Caco-2 (cell line): ENCODE data around the gene FAM120B. TPM values are rescaled to one million over a fixed set of nuclear protein-coding genes. Genes with fewer than 3 reads are reported as not detected.

Experiments
- BruUV-seq: library from RNA; stranded (reverse); fragments of 400-500 nt; replicated peaks from 2 replicates; lab custom pipeline; 2021; lab: Mats Ljungman, UMichigan
- CTCF ChIA-PET: fragments of 300-600 bp; sonication (Branson Sonifier 250); formaldehyde crosslinking; loops from one replicate; lab custom pipeline; 2022; ENCODE audit warnings: antibody characterized with exemption; lab: Charles Lee
- POLR2A ChIA-PET: fragments of 300-600 bp; sonication (Branson Sonifier 250); formaldehyde crosslinking; loops from one replicate; lab custom pipeline; 2022; ENCODE audit warnings: antibody characterized with exemption; lab: Charles Lee
- DNase-seq, 2 experiments: peaks; one replicate each; pipeline versions ENCODE4 v3.0.0 to v3.0.0-alpha.2; 2020 to 2022
- H3K27me3 ChIP-seq: replicated peaks from 2 replicates; pipeline ENCODE4 v1.6.0; 2011; ENCODE audit warnings: low read length; ENCODE audit not compliant: control insufficient read depth, insufficient read depth
- H3K36me3 ChIP-seq: 2 replicates; pipeline ENCODE4 v1.5.1; 2011; ENCODE audit warnings: low read length; ENCODE audit not compliant: control insufficient read depth, insufficient read depth
- H3K4me1 ChIP-seq: fragments of 250-450 bp; sonication (Bioruptor Pico); 2 replicates; pipeline ENCODE4 v1.5.1; 2020; ENCODE audit warnings: mild to moderate bottlenecking
- H3K4me3 ChIP-seq: 2 replicates; pipeline ENCODE4 v1.5.1; 2011; ENCODE audit warnings: low read depth, mild to moderate bottlenecking, control low read depth, low read length
- H3K9me3 ChIP-seq: fragments of 250-450 bp; sonication (Bioruptor Pico); 2 replicates; pipeline ENCODE4 v1.5.1; 2020; ENCODE audit warnings: mild to moderate bottlenecking, moderate library complexity
- H3K27ac Mint-ChIP-seq: one replicate; pipeline ENCODE4 v1.8.0; 2022; ENCODE audit warnings: mixed read lengths; ENCODE audit not compliant: unreplicated experiment
- H3K27me3 Mint-ChIP-seq: one replicate; pipeline ENCODE4 v1.8.0; 2022; ENCODE audit warnings: mixed read lengths; ENCODE audit not compliant: insufficient read depth, unreplicated experiment
- H3K36me3 Mint-ChIP-seq: one replicate; pipeline ENCODE4 v1.8.0; 2022; ENCODE audit warnings: mild to moderate bottlenecking, mixed read lengths; ENCODE audit not compliant: insufficient read depth, unreplicated experiment
- H3K4me1 Mint-ChIP-seq: one replicate; pipeline ENCODE4 v1.8.0; 2022; ENCODE audit warnings: low read depth, mixed read lengths; ENCODE audit not compliant: unreplicated experiment
- H3K4me3 Mint-ChIP-seq: one replicate; pipeline ENCODE4 v1.8.0; 2022; ENCODE audit warnings: mild to moderate bottlenecking, moderate library complexity, mixed read lengths; ENCODE audit not compliant: unreplicated experiment
- H3K9me3 Mint-ChIP-seq: one replicate; pipeline ENCODE4 v1.8.0; 2022; ENCODE audit warnings: mixed read lengths; ENCODE audit not compliant: unreplicated experiment
- intact Hi-C: fragments of 100-400 bp; cut with micrococcal nuclease; formaldehyde crosslinking; loops from one replicate; pipeline ENCODE4 v1.10.0; 2022; ENCODE audit not compliant: unreplicated experiment
- total RNA-seq: library from RNA; stranded (reverse); gene quantifications from 2 replicates; pipeline ENCODE4 v1.2.3, GENCODE V29; 2022
- TF ChIP-seq, protein P1 (sequence below), 2 experiments: fragments of 200-600 bp in 1 of 2; IDR thresholded peaks; 1 replicate in 1 of 2; 2 replicates in 1 of 2; pipeline versions ENCODE4 v1.5.1 to v1.8.0; 2011 to 2022; ENCODE audit warnings: antibody characterized with exemption in 1 of 2, control low read depth in 1 of 2, inconsistent platforms in 1 of 2, low read depth in 1 of 2, low read length in 1 of 2, mild to moderate bottlenecking in 1 of 2, moderate library complexity in 1 of 2; ENCODE audit not compliant: insufficient read depth in 1 of 2, severe bottlenecking in 1 of 2, unreplicated experiment in 1 of 2

FAM120B gene
- total RNA-seq, 1 experiment from 2014 or later = 21.0 TPM

DNA sequence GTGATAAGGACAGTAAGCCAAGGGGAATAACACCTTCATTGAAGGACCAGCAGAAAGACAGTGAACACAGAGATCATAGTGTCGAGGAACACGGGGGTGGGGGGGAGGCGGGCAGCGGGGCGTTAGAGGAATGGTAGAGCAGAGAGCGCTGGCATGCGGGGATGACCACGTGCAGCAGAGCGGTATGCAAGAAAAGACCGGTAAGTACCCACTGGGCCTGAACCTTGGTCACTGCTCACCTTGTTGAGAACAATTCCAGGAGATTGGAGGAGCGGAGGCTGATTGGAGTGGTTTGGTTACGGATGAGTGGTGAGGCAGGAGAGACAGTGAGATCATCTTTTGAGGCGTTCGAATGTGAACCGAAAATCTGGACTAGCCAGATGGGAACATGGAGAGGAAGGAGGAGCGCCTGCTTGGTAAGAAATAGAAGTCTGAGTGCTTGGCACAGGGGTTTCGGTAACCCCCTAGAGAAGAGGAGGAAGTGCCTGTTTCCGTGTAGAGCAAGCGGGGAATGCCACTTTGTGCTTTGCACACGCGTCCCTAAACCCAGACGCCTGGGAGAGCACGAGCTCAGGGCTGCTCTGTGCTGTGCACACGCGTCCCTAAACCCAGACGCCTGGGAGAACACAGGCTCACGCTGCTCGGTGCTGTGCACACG is 70.0 kb downstream of the FAM120B start:
- Histone ChIP-seq H3K27me3 (no peaks in the 10 kb centered on the region), H3K36me3 (no peaks in the 10 kb centered on the region), H3K9me3 (no peaks in the 10 kb centered on the region), H3K4me1 (peaks cover 11% of the 10 kb centered on the region), H3K4me3 (no peak overlapping the region)
- POLR2A ChIA-PET = no interaction called here
- Mint-ChIP-seq H3K27ac (no peak overlapping the region), H3K4me1 (no peaks in the 10 kb centered on the region), H3K36me3 (peaks cover 2% of the 10 kb centered on the region), H3K4me3 (no peak overlapping the region), H3K27me3 (no peaks in the 10 kb centered on the region), H3K9me3 (no peaks in the 10 kb centered on the region)
- TF ChIP-seq, protein P1, sequence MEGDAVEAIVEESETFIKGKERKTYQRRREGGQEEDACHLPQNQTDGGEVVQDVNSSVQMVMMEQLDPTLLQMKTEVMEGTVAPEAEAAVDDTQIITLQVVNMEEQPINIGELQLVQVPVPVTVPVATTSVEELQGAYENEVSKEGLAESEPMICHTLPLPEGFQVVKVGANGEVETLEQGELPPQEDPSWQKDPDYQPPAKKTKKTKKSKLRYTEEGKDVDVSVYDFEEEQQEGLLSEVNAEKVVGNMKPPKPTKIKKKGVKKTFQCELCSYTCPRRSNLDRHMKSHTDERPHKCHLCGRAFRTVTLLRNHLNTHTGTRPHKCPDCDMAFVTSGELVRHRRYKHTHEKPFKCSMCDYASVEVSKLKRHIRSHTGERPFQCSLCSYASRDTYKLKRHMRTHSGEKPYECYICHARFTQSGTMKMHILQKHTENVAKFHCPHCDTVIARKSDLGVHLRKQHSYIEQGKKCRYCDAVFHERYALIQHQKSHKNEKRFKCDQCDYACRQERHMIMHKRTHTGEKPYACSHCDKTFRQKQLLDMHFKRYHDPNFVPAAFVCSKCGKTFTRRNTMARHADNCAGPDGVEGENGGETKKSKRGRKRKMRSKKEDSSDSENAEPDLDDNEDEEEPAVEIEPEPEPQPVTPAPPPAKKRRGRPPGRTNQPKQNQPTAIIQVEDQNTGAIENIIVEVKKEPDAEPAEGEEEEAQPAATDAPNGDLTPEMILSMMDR (IDR thresholded peaks at IDR 0.05; ENCODE audit: insufficient read depth in 1 of 2, low read depth in 1 of 2, low read length in 1 of 2, severe bottlenecking in 1 of 2, unreplicated experiment in 1 of 2) = no peak
- CTCF ChIA-PET = no interaction called here
- no peak for DNase-seq
- intact Hi-C loops = no loop called here
- no TSS peak for BruUV-seq

DNA sequence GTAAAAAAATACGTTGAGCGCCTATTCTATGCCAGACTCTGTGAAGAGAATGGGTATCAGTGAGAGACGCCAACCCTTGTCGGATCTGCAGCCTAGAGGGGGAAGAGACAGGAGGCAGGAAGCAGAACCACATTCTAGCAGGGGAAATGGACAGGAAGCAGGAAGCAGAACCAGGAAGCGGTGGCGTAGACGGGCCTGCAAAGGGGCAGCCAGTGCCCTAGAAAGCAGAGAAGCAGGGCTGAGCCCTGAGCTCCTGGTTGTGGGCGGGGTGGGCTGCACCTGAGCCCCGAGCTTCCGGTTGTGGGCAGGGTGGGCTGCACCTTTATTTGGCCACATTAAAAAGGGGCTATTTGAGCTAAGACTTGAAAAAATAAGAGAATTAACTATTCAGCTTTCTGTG is 71.9 kb downstream of the FAM120B start:
- no peak overlapping the region for H3K4me3 ChIP-seq
- no TSS peak for BruUV-seq
- H3K4me1 Mint-ChIP-seq = no peaks in the 10 kb centered on the region
- peaks cover under 1% of the 10 kb centered on the region; the same call in 1 of the 2 replicates for H3K4me1 ChIP-seq
- H3K27me3 ChIP-seq = no peaks in the 10 kb centered on the region
- H3K9me3 ChIP-seq = no peaks in the 10 kb centered on the region
- no peaks in the 10 kb centered on the region for H3K9me3 Mint-ChIP-seq
- H3K27me3 Mint-ChIP-seq = no peaks in the 10 kb centered on the region
- no peaks in the 10 kb centered on the region for H3K36me3 Mint-ChIP-seq
- no peaks in the 10 kb centered on the region for H3K36me3 ChIP-seq
- CTCF ChIA-PET = no interaction called here
- DNase-seq = no peak
- TF ChIP-seq, protein P1 (IDR thresholded peaks at IDR 0.05; ENCODE audit: insufficient read depth in 1 of 2, low read depth in 1 of 2, low read length in 1 of 2, severe bottlenecking in 1 of 2, unreplicated experiment in 1 of 2) = no peak
- intact Hi-C loops = no loop called here
- POLR2A ChIA-PET = no interaction called here
- no peak overlapping the region for H3K27ac Mint-ChIP-seq
- no peak overlapping the region for H3K4me3 Mint-ChIP-seq

DNA sequence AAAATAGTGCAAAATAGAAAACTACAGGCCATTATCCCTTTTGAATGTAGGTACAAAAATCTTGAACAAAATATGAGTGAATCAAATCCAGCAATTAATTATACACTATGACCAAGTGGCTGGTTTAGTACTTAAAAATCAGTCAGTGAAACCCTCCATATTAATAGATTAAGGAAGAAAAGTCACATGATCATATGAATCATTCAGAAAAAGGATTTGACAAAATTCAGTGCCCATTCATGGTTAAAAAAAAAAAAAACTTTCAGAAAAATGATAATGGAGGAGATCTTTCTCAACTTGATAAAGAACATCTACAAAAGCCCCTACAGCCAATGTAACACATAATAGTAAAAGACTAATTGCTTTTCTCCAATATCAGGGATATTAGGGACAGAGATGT is 75.0 kb downstream of the FAM120B start:
- Histone ChIP-seq H3K36me3 (no peaks in the 10 kb centered on the region), H3K4me3 (no peak overlapping the region), H3K4me1 (no peaks in the 10 kb centered on the region), H3K27me3 (no peaks in the 10 kb centered on the region), H3K9me3 (no peaks in the 10 kb centered on the region)
- no TSS peak for BruUV-seq
- POLR2A ChIA-PET = no interaction called here
- Mint-ChIP-seq H3K4me3 (no peak overlapping the region), H3K4me1 (no peaks in the 10 kb centered on the region), H3K9me3 (no peaks in the 10 kb centered on the region), H3K27me3 (no peaks in the 10 kb centered on the region), H3K27ac (no peak overlapping the region), H3K36me3 (no peaks in the 10 kb centered on the region)
- TF ChIP-seq, protein P1 (IDR thresholded peaks at IDR 0.05; ENCODE audit: insufficient read depth in 1 of 2, low read depth in 1 of 2, low read length in 1 of 2, severe bottlenecking in 1 of 2, unreplicated experiment in 1 of 2) = no peak
- intact Hi-C loops = no loop called here
- DNase-seq = no peak
- CTCF ChIA-PET = no interaction called here
